ENCODE data around the gene SOX5.
"Not testable (repeated sequence)": the region's sequence is repeated elsewhere in the genome, so short reads cannot be mapped to it uniquely, and the experiment has no call there.

Gene SOX5

DNA sequence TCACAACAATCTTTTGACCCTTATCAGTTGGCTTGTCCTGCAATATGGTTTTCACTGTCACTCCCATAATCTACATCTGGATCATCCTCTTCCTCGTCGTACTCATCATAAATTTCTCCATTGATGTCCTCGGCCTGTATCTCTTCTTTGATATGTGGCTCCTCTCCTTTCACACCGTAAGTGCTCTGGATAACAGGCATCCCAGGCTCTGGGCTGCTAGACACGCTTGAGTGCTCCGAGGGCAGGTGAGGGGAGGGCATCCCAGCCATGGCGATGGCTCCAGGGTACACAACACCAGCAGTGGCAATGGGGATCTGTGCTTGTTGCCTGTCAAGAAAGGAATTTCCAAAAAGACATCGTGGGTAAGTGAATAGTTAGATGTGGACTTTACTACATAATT lies 415.3 kb downstream of the SOX5 start:
- DNase-seq: no peak

DNA sequence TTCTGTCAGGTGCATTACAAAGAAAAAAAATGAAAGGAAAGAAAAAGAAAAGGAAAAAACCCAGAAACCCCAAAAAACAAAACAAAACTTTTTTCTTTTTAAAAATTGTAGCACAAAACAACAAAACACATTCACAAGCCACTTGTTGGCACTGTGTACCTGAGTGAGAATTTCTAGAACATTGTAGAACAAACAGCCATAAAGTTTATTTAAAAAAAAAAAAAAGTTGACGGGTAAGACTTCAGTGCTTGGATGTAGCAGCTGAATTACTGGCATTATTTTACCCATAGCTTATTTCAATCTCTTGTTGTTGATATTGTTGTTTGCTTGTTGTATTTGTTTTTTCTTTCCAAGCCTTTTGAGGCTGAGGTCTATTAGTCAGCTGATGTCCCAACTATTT lies 415.8 kb downstream of the SOX5 start:
- DNase-seq: no peak

DNA sequence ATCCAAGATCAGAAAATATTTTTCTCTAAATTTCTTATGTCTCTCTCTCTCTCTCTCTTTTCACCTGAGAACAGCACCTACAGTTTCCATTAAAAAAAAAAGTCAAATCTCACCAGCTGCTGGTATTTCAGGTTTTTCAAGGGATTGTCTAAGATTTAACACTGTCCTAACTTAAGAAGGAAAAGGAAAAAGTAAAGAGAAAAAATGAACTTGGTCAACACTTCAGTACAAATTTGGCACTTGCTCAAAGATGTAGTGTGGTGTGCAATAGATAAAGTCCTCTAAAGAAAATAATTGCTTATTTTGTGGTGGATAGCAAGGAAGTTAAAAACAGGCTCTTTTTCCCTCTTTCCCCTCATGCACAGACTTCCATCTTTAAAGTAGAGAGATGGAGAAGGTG lies 416.2 kb downstream of the SOX5 start:
- no peak for DNase-seq

DNA sequence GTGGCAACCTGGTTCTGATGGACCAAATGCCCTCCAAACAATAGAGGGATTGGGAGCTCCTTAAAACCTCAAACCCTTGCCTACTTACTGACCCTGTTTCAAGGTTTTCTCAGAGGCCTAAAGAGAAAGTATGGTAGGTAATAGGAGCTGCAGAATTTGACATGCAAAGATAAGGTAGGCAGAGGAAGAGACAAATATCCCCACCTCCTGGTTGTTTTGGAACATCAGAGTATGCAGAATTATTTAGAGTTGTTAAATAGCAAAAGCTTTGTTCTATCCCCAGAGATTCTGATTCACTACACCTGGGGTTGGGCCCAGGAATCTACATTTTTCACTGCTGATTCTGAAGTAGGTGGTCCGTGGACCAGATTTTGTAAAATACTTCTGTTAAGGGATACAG lies 421.2 kb downstream of the SOX5 start:
- DNase-seq: no peak

DNA sequence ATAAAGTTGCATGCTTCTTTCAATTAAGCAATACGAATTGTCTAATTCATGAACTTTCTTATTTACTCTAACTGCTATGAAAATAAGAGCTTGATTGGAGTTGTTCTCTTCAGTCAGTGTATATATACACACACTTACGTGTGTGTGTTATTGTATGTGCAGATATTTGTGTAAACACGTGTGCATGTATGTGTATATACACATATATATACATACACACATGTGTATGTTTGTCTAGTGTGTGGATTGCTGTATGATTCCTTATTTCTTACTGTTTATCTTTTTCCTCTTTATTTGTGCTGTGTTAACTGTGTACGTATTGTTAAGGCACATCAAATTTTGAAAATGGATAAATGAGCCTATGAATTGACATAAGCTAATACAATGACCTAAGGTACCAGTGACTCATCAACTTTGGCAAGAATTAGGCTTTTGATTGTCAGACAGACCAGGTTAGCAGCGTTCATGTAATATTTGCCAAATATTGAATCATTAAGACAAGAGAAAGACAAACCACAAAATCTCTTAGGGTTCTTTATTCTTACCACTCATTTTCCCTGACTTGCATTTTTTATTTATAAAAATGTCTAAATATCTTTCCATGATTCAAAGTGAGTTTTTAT lies 423.9 kb downstream of the SOX5 start:
- no peak for DNase-seq

DNA sequence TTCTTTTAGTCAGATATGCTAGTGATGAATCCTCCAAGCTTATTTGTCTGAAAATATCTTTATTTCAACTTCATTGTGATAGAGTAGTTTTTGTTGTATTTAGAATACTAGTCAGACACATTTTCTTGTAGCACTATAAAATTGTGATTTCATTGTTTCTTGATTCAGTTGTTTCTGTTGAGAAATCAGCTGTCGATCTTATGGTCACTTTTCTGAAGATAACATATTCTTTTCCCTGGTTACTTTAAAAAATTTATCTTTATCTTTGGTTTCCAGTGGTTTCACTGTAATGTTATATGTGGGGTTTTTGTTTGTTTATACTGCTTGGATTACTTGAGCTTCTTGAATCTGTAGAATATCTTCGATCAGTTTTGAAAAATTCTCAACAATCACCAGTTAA lies 426.1 kb downstream of the SOX5 start:
- no peak for DNase-seq

DNA sequence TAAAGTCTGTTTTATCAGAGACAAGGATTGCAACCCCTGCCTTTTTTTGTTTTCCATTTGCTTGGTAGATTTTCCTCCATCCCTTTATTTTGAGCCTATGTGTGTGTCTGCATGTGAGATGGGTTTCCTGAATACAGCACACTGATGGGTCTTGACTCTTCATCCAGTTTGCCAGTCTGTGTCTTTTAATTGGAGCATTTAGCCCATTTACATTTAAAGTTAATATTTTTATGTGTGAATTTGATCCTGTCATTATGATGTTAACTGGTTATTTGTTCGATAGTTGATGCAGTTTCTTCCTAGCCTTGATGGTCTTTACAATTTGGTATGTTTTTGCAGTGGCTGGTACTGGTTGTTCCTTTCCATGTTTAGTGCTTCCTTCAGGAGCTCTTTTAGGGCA lies 430.0 kb downstream of the SOX5 start:
- not testable (repeated sequence) for DNase-seq

DNA sequence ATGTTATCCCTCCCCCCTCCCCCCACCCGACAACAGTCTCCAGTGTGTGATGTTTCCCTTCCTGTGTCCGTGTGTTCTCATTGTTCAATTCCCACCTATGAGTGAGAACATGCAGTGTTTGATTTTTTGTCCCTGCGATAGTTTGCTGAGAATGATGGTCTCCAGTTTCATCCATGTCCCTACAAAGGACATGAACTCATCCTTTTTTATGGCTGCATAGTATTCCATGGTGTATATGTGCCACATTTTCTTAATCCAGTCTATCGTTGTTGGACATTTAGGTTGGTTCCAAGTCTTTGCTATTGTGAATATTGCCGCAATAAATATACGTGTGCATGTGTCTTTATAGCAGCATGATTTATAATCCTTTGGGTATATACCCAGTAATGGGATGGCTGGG lies 433.7 kb downstream of the SOX5 start:
- not testable (repeated sequence) for DNase-seq

DNA sequence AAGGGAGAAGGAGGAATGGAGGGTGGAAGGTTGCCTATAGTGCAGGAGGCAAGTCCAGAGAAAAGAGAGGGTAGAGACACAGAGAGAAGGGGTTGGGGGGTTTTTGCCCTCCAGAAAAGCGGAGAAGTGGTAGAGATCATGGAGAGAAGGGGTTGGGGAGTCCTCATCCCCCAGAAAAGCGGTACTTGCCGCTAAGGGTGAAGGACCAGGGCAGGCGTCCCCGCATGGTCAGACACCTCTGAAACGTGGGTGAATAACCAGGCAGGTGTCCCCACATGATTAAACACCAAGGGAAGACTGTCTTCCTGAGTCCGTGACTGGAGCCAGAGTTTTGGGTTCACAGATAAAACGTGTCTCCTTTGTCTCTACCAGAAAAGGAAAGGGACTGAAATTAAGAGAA lies 439.0 kb downstream of the SOX5 start:
- no peak for DNase-seq

DNA sequence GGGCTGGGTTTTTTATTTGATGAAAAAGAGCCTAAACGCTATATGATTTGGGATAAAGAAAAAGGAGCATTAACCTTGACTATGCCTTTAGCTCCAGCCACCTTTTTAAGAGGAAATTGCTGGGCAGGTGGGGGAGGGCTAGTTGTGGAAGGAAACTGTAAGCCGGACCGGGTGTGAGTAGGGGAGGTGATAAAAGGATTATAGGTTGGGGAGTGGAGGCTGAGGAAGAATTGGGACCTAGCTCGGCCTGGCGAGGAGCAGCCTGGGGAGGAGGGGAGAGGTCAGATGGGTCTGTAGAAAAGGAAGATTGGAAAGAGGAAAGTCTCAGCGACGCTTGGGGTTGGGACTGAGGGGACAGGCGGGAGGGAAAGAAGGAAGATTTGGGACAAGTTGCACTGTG lies 439.6 kb downstream of the SOX5 start:
- not testable (repeated sequence) for DNase-seq

DNA sequence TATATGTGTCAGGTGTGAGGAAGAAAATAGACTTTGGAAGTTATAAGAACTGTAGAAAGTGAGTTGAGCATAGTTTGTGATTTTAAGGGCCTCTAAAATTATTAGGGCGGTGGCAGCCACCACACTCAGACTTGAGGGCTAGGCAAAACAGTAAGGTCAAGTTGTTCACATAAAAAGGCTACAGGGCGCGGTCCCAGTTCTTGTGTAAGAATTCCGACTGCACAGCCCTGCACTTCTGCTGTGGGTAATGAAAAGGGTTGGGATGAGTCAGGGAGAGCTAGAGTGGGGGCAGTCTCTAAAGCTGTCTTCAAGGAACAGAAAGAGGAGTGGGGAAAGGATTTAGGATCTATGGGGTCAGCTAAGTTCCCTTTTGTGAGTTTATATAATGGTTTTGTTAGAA lies 441.7 kb downstream of the SOX5 start:
- not testable (repeated sequence) for DNase-seq

DNA sequence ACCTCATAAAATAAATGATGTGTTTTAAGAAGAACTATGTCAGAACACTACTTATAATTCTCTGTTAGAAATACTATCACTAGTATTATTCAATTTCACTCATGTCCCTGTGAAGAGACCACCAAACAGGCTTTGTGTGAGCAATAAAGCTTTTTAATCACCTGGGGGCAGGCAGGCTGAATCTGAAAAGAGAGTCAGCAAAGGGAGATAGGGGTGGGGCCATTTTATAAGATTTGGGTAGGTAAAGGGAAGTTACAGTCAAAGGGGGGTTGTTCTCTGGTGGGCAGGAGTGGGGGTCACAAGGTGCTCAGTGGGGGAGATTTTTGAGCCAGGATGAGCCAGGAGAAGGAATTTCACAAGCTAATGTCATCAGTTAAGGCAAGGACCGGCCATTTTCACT lies 443.7 kb downstream of the SOX5 start:
- not testable (repeated sequence) for DNase-seq

DNA sequence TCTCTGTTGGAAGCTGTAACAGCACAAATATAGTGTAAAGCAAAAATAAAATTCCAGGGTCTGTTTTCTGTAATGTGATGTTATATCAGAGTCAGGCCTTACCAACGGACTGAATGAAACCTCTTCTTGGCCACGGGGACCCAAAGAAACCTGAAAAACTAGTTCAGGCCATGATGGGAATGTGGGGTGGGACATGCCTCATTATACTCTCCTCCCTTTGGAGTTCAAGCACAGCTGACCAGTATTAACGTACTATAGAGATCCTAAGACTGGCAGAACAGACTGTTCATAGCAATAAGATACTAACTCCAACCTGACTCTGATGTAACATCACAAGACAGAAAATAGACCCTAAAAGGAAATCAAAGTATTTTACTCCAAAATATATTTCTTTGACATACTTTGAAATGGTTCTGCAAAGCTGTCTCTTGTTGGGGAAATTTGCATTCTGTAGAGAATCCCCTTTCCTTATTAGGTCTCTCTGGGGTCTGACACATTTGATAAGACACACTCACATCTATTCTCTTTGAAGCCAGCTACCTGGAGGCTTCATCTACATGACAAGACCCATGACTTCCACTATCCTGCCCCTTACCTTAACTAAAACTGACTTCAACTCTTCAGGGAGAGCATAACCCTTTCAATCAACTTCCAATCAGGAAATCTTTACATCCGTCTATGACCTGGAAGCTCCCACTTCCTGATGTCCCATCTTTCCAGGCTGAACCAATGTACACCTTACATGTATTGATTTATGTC lies 444.6 kb downstream of the SOX5 start:
- DNase-seq: no peak

DNA sequence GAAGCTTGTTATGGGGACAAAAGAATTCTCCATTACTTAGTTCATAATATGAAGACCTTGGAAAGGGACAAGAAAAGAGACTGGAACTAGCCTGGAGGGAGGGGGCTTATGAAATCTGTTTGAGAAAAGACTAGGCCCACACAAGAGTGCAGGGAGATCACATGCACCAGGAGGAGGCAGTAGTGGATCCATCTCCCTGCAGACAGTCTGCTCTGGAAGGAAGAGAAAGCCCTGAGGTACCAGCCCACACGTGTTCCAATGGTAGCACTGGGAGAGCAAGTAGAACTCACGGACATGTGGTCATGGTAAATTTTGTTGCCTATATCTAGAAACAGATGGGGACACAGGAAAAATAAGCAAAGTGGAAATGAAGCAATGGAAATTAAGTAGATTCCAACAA lies 445.4 kb downstream of the SOX5 start:
- no peak for DNase-seq

DNA sequence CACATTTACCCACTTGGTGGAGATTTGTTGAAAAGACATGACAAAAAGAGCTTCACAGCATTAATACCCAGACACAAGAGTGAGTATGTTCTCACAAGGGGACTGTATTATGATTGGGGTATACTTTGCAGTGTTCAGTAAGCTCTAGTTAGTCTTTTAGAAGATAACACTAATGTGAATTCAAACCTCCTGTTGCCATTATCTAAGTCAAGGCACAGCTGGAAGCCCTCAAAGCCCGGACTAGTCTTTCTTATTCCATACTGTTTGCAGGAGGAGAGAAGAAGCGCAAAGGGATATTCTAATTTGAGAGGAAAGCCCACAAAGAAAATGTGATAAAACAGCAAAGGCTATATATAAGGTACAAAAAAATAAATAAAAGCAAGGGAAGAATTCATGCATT lies 445.9 kb downstream of the SOX5 start:
- no peak for DNase-seq

DNA sequence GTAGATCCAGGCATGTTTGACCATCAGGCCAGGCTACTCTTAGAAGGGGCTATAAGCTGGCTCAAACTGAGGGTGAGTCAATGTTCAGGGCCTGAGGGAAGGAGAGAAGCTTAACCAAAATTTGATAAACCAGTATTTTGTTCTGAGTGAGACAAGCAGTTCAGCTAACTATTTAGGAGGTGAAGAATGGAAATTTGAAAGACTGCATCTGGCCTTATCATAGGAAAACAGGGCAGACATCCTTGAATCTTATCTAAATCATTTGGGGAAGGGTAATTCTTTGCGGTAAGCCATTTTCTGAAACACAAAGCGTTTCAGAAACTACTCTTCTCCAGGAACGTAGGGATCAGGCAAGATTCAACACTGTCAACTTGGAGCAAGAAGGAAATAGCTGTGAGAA lies 447.2 kb downstream of the SOX5 start:
- DNase-seq: no peak

DNA sequence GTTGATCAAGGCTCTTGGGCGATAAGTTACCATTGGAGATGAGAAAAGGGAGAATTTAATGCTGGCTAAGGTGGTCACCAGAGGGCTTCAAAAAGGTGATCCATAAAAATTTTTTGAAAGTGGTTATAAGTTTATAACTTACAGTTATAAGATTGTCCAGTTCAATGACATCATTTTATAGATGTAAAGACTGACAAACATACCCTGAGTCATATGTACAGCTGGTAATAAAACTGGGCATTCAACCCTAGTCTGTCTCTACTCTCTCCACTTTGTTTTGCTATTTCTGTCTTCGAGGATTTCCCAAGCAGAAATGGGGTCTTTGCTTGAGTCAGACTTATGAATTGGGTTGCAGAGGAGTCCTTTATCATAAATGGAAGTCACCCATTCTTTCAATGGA lies 454.0 kb downstream of the SOX5 start:
- no peak for DNase-seq

DNA sequence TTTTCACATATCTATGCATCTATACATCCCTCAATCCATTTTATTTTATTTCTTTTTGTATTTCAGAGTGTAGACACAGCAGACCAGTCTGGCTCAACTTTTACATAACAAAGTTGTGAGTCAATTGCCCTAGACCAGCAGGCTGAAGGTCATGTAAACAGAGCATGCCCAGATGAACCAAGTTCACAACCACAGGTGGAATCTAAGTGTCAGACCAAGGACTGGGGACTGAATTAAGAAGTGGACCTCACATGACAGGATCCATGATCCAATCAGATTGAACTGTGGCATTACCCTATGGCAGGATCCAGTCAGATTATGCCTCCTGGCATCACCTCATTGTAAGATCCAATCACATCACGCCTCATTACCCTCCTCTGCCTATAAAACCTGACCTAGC lies 455.8 kb downstream of the SOX5 start:
- no peak for DNase-seq

DNA sequence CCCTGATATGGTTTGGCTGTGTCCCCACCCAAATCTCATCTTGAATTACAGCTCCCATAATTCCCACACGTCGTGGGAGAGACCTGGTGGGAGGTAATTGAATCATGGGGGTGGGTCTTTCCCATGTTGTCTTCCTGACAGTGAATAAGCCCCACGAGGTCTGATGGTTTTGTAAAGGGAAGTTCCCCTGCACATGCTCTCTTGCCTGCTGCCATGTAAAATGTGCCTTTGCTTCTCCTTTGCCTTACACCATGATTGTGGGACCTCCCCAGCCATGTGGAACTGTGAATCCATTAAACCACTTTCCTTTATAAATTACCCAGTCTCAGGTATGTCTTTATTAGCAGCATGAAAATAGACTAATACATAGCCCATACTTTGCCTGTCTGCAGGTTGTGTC lies 458.4 kb downstream of the SOX5 start:
- DNase-seq: not testable (repeated sequence)

DNA sequence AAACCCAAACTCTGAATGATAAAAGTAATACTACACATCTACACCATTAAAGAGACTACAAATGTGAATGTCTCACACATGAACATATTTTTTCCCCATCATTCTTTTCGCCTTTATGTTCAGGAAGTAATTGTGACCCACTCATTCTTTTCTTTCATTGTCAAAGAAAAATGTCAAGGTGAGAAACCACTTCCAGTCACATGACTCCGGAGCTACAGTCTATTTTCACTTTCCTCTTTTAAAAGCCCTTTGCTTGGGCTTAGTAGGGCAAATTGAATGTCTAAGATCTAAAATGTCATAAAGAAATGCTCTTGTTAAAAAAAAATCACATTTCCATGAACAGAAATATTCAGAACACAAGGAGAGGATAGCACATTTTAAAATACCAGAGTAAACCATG lies 461.3 kb downstream of the SOX5 start:
- no peak for DNase-seq

DNA sequence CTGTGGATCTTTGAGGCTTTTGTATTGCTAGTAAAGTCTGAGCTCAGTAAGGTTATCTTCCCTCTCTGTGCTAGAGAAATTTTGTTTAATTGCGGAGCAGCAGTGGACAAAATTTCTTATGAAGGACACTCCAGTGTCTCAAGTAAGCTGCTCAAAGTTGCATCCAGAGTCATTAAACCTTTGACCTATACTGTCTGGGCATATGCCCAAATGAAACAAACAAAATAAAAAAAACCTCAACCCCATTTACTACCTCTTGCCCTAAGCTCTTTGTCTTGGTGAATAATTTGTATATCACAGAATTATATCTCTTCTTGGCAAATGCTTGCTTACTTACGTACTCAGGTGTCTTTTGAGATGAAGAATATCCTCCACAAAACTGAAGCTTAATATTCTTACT lies 465.2 kb downstream of the SOX5 start:
- DNase-seq: no peak

DNA sequence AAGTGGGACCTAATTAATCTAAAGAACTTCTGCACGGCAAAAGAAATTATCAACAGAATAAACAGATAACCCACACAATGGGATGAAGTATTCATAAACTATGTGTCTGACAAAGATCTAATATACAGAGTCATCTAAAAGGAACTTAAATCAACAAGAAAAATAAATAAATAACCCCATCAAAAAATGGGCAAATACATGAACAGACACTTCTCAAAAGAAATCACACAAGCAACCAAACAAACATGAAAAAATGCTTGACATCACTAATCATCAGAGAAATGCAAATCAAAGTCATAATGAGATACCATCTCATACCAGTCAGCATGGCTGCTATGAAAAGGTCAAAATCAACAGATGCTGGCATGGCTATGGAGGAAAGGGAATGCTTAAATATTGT lies 466.9 kb downstream of the SOX5 start:
- no peak for DNase-seq

All from suppressor macrophage treated with lipopolysaccharide for 4 hours (primary cell).